ENCODE results near the gene DHX15. TPM values are rescaled to one million over a fixed set of nuclear protein-coding genes. Genes with fewer than 3 reads are reported as not detected.

DHX15 gene
- total RNA-seq, 6 experiments from 2014 or later: 98.9 to 117 (median 110) TPM

- peak; percentile 25 for DNase-seq
- TF ChIP-seq CTCF (IDR thresholded peaks at IDR 0.05): no peak
- no peaks in the 10 kb centered on the region for H3K36me3 Mint-ChIP-seq (ENCODE audit: low read depth)
- no peak overlapping the region for H3K4me3 Mint-ChIP-seq
- H3K27me3 Mint-ChIP-seq (ENCODE audit: insufficient read depth): peaks cover 9% of the 10 kb centered on the region
- H3K4me1 Mint-ChIP-seq (ENCODE audit: low read depth): peaks cover 13% of the 10 kb centered on the region
- no peaks in the 10 kb centered on the region for H3K9me3 Mint-ChIP-seq
- H3K27ac Mint-ChIP-seq: no peak overlapping the region
These were observed 106.4 kb downstream of the DHX15 start for GRCh38 chr4:24477919-24478318.

Small RNA genes within 50 kb of the gene (microRNA-seq; reads per million reads assigned to microRNA genes)
- 3.9 reads per million for gene MIR573

Other genes with a start within 250 kb of the DHX15 start
- 10 to 100 TPM; 13.9 to 18.5 (median 16.9) TPM for gene SOD3, start 211.0 kb upstream of the DHX15 start, total RNA-seq (2021; fragmentation: NEBNext Ultra II Directional; extraction: Animal tissue kit (Norgen Biotek cat#: 25700))

Data from HFFc6 (cell line).